Cardiac septum (tissue), 1 donor: ENCODE measurements around the gene ANXA10. TPM values are rescaled to one million over a fixed set of nuclear protein-coding genes. Genes with fewer than 3 reads are reported as not detected.
"Not testable (repeated sequence)": the region's sequence is repeated elsewhere in the genome, so short reads cannot be mapped to it uniquely, and the experiment has no call there.

Experiments used
- DNase-seq: peaks from one replicate; pipeline ENCODE4 v3.0.0-alpha.2; 2020; ENCODE audit warnings: low spot score
- intact Hi-C: fragments of 100-400 bp; cut with DNase I; formaldehyde crosslinking; loops from one replicate; pipeline ENCODE4 v1.14.0; 2022
- total RNA-seq: library from RNA; stranded (reverse); fragmentation: NEBNext Ultra II Directional; extraction: Animal tissue kit (Norgen Biotek cat#: 25700); gene quantifications from one replicate; pipeline ENCODE4 v1.2.1, GENCODE V29; 2021
- donor health status: DM: no; HTN: no; CAD: no.

The ANXA10 gene
- total RNA-seq, 1 donor from 2014 or later, result not detected

GRCh38 chr4:168208957-168209614 is 116.7 kb downstream of the ANXA10 start:
- intact Hi-C loops, result no loop called here

DNA sequence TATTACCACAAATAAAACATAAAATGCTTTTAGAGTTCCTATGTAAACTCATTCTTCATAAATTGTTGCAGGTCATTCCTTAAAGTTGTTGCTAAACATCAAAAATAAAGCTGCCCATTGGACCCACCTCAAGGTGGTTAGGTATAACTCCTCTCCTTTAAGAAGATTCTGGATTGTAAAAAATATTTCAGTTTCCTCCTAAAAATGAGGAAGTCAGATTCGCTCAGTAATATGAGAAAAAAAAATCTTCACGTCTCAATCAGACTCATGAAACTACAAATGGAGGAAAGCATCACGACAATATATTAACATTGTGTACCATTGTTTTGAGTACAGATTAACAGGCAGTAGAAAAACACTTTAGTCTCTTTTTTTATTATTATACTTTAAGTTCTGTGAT is 120.3 kb downstream of the ANXA10 start:
- intact Hi-C loops, result no loop called here
- DNase-seq, result no peak

More at GRCh38 chr4:168208957-168209614, 116.7 kb downstream of the ANXA10 start:
- DNase-seq, result no peak

DNA sequence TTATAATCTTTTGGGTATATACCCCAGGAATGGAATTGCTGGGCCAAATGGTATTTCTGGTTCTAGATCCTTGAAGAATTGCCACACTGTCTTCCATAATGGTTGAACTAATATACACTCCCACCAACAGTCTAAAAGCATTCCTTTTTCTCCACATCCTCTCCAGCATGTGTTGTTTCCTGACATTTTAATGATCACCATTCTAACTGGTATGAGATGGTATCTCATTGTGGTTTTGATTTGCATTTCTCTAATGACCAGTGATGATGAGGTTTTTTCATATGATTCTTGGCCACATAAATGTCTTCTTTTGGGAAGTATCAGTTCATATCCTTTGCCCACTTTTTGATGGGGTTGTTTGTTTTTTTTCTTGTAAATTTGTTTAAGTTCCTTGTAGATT is 121.2 kb downstream of the ANXA10 start:
- intact Hi-C loops, DNase-seq: not testable (repeated sequence)

- no peak for DNase-seq
- intact Hi-C loops, result no loop called here
These were observed 126.3 kb downstream of the ANXA10 start for GRCh38 chr4:168218645-168219044.

DNA sequence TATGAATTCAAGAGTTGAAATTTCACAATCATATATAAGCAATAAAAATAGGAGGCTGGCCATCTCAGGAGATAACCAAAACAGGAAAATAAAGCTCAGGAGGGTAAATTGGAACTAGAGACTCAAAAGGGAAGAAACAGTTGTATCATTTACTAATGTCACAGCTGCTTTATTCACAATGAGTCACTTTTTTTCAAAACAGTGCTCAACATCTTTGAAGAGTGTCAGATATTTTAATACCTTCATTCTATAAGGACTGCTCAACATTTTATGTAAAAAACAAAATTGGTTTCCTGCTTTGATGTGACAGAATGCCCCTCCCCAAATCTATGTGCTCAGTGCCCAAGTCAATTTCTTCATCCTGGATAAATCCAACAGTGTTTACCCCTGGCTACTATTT is 128.6 kb downstream of the ANXA10 start:
- intact Hi-C loops, result no loop called here
- no peak for DNase-seq

- DNase-seq, result no peak
These were observed 129.0 kb downstream of the ANXA10 start for GRCh38 chr4:168221301-168221700.

More at GRCh38 chr4:168221301-168221700, 129.0 kb downstream of the ANXA10 start:
- intact Hi-C loops, result no loop called here

Other genes with a start within 250 kb of the ANXA10 start
- 10.8 TPM for gene DDX60, start 226.2 kb downstream of the ANXA10 start, total RNA-seq